H1 (cell line): ENCODE data around the gene CEBPA. TPM values are rescaled to one million over a fixed set of nuclear protein-coding genes. Genes with fewer than 3 reads are reported as not detected.

Experiments
- ZNF274 ChIP-seq: IDR thresholded peaks from 2 replicates; pipeline ENCODE4 v1.7.0; 2012; ENCODE audit warnings: low read length, borderline replicate concordance; ENCODE audit errors: extremely low read depth
- polyA plus RNA-seq, 7 experiments: library from polyadenylated mRNA; depleted of rRNA in 3 of 7; stranded (reverse) in 5 of 7; unstranded in 2 of 7; fragments of >200 nt in 5 of 7; fragments of 200-250 nt in 2 of 7; gene quantifications; 1 replicate in 5 of 7; 2 replicates in 1 of 7; 4 replicates in 1 of 7; pipeline versions ENCODE4 v1.2.1 to v1.2.3, GENCODE V29; 2011 to 2013; ENCODE audit warnings: missing spikeins in 2 of 7, mixed read lengths in 2 of 7
- total RNA-seq: library from RNA; stranded (reverse); fragmentation: NEBNext Ultra II Directional; extraction: Animal tissue kit (Norgen Biotek cat#: 25700); gene quantifications from 2 replicates; pipeline ENCODE4 v1.2.1, GENCODE V29; 2021

Gene CEBPA
- total and polyA plus RNA-seq, 2 of the 8 experiments (the other 6 are each of a cell fraction or from before 2014, with no cell fraction given): 2.0 to 2.7 TPM

DNA sequence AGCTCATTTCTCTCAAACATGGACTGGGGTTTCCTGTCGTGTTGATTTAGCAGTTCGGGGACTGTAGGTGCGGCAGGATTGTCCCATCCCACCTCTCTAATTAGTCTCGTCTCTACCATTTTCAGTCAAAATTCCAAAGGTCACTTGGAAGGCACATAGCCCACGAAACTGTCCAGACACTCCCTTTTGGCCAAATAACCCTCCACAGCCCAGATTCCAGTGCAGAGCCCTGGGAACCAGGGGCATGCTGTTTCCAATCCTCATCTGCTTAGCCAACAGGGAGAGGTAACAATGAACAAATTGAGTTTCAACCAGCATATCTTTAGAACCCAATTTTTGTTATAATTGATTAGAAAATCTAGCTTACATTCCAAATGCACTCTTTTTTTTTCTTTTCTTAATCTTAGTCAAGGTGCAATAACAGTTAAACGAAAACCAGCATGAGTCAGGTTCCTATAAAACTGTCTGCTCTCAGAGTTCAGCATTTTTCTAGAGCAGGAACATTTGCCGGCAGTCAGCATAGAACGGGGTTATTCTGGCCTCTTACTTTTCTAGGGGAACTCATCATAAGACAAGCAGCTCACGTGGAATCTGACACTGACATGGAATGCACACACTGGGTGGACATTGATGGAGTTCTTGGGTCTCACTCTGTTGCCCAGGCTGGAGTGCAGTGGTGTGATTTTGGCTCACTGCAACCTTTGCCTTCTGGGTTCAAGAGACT is 14.4 kb upstream of the CEBPA start (continued):
- no peak for TF ChIP-seq ZNF274
- TF ChIP-seq, all 59 proteins: peak for 0
